Endothelial cell (in vitro differentiated cells): ENCODE data around the gene GEMIN4. TPM values are rescaled to one million over a fixed set of nuclear protein-coding genes. Genes with fewer than 3 reads are reported as not detected.
"Not testable (repeated sequence)": the region's sequence is repeated elsewhere in the genome, so short reads cannot be mapped to it uniquely, and the experiment has no call there.

Source experiments
- DNase-seq: peaks from one replicate; pipeline ENCODE4 v3.0.0; 2021; ENCODE audit warnings: low spot score
- H3K27ac Mint-ChIP-seq: one replicate; pipeline ENCODE4 v1.8.0; 2021; ENCODE audit warnings: mixed read lengths, inconsistent platforms; ENCODE audit not compliant: unreplicated experiment
- H3K27me3 Mint-ChIP-seq: one replicate; pipeline ENCODE4 v1.8.0; 2021; ENCODE audit warnings: mild to moderate bottlenecking, moderate library complexity, mixed read lengths, inconsistent platforms; ENCODE audit not compliant: unreplicated experiment
- H3K36me3 Mint-ChIP-seq: one replicate; pipeline ENCODE4 v1.8.0; 2021; ENCODE audit warnings: mild to moderate bottlenecking, low read depth, mixed read lengths, inconsistent platforms; ENCODE audit not compliant: unreplicated experiment
- H3K4me1 Mint-ChIP-seq: one replicate; pipeline ENCODE4 v1.8.0; 2021; ENCODE audit warnings: mild to moderate bottlenecking, mixed read lengths, inconsistent platforms; ENCODE audit not compliant: unreplicated experiment
- H3K4me3 Mint-ChIP-seq: one replicate; pipeline ENCODE4 v1.8.0; 2021; ENCODE audit warnings: mild to moderate bottlenecking, mixed read lengths, inconsistent platforms; ENCODE audit not compliant: unreplicated experiment
- H3K9me3 Mint-ChIP-seq: one replicate; pipeline ENCODE4 v1.8.0; 2021; ENCODE audit warnings: mixed read lengths, inconsistent platforms; ENCODE audit not compliant: unreplicated experiment
- CTCF ChIP-seq: fragments of 200-600 bp; sonication (generic); IDR thresholded peaks from one replicate; pipeline ENCODE4 v1.5.0; 2021; ENCODE audit warnings: antibody characterized with exemption; ENCODE audit not compliant: unreplicated experiment
- total RNA-seq: library from RNA; stranded (reverse); fragmentation: NEBNext Ultra II Directional; extraction: Animal tissue kit (Norgen Biotek cat#: 25700); gene quantifications from one replicate; pipeline ENCODE4 v1.2.1, GENCODE V29; 2021; ENCODE audit not compliant: unreplicated experiment

The GEMIN4 gene
- total RNA-seq, 1 donor from 2014 or later, result 17.7 TPM

- Mint-ChIP-seq H3K4me3 (no peak overlapping the region), H3K27ac (peak overlapping the region; percentile 77), H3K27me3 (peaks cover 9% of the 10 kb centered on the region), H3K4me1 (peaks cover 19% of the 10 kb centered on the region), H3K9me3 (no peaks in the 10 kb centered on the region), H3K36me3 (peaks cover 27% of the 10 kb centered on the region)
- no peak for TF ChIP-seq CTCF
- DNase-seq, result no peak
Observed at GRCh38 chr17:792277-792676, 40.2 kb upstream of the GEMIN4 start.

GRCh38 chr17:791829-792228 lies 39.8 kb upstream of the GEMIN4 start:
- H3K27ac Mint-ChIP-seq, result peak overlapping the region; percentile 38
- H3K27me3 Mint-ChIP-seq, result peaks cover 9% of the 10 kb centered on the region
- no peak for TF ChIP-seq CTCF
- no peak for DNase-seq
- H3K9me3 Mint-ChIP-seq, result no peaks in the 10 kb centered on the region
- peaks cover 19% of the 10 kb centered on the region for H3K4me1 Mint-ChIP-seq
- H3K4me3 Mint-ChIP-seq, result no peak overlapping the region
- peaks cover 26% of the 10 kb centered on the region for H3K36me3 Mint-ChIP-seq

GRCh38 chr17:790874-791247 lies 38.8 kb upstream of the GEMIN4 start:
- DNase-seq, H3K27me3 Mint-ChIP-seq, H3K4me3 Mint-ChIP-seq, H3K9me3 Mint-ChIP-seq, H3K27ac Mint-ChIP-seq: not testable (repeated sequence)
- Mint-ChIP-seq H3K4me1 (peaks cover 19% of the 10 kb centered on the region), H3K36me3 (peaks cover 24% of the 10 kb centered on the region)

- peaks cover 13% of the 10 kb centered on the region for H3K4me1 Mint-ChIP-seq
- H3K9me3 Mint-ChIP-seq, result not testable (repeated sequence)
Observed at GRCh38 chr17:789931-790873, 38.1 kb upstream of the GEMIN4 start.

GRCh38 chr17:789160-789840 lies 37.2 kb upstream of the GEMIN4 start:
- no peak for TF ChIP-seq CTCF
- peaks cover 24% of the 10 kb centered on the region for H3K36me3 Mint-ChIP-seq
- DNase-seq, result no peak
- no peak overlapping the region for H3K27ac Mint-ChIP-seq
- H3K4me1 Mint-ChIP-seq, result peaks cover 5% of the 10 kb centered on the region
- no peak overlapping the region for H3K4me3 Mint-ChIP-seq
- H3K9me3 Mint-ChIP-seq, result no peaks in the 10 kb centered on the region
- H3K27me3 Mint-ChIP-seq, result peaks cover 9% of the 10 kb centered on the region

More at GRCh38 chr17:789931-790873, 38.1 kb upstream of the GEMIN4 start:
- H3K27me3 Mint-ChIP-seq, DNase-seq, H3K27ac Mint-ChIP-seq, H3K4me3 Mint-ChIP-seq: not testable (repeated sequence)
- peaks cover 24% of the 10 kb centered on the region for H3K36me3 Mint-ChIP-seq

- Mint-ChIP-seq H3K36me3 (peaks cover 27% of the 10 kb centered on the region), H3K27me3 (peaks cover 9% of the 10 kb centered on the region), H3K4me1 (peaks cover 8% of the 10 kb centered on the region), H3K4me3 (no peak overlapping the region), H3K27ac (no peak overlapping the region), H3K9me3 (no peaks in the 10 kb centered on the region)
- TF ChIP-seq CTCF, result no peak
- DNase-seq, result no peak
Observed at GRCh38 chr17:788551-788950, 36.5 kb upstream of the GEMIN4 start.
